Measurements from ENCODE around the gene TBC1D9. TPM values are rescaled to one million over a fixed set of nuclear protein-coding genes. Genes with fewer than 3 reads are reported as not detected.

Gene TBC1D9
- total RNA-seq, 1 experiment from 2014 or later: 21.7 TPM

GRCh38 chr4:140720387-140721304 lies 35.5 kb downstream of the TBC1D9 start:
- H3K4me3 ChIP-seq (ENCODE audit: low read depth in 2 of 2, low read length in 2 of 2): no peak overlapping the region
- intact Hi-C loops (cut with micrococcal nuclease; ENCODE audit: unreplicated experiment) (no loop called here), in situ Hi-C loops (cut with HindIII; ENCODE audit: low pct_unique_long_range_greater_than_20kb, low sequenced_read_pairs) (no loop called here)
- CTCF ChIA-PET: no interaction called here
- H3K4me1 ChIP-seq (ENCODE audit: control insufficient read depth, insufficient read depth, low read length): peaks cover 46% of the 10 kb centered on the region
- no peaks in the 10 kb centered on the region; the same call in 1 of the 2 replicates for H3K36me3 ChIP-seq (ENCODE audit: control insufficient read depth, insufficient read depth, low read length)
- TF ChIP-seq REST (IDR thresholded peaks at IDR 0.05; ENCODE audit: insufficient read depth in 1 of 2, low read depth in 2 of 2, low read length in 1 of 2): no peak
- TF ChIP-seq SIN3A (IDR thresholded peaks at IDR 0.05; ENCODE audit: borderline replicate concordance, insufficient read depth, low read depth, low read length): no peak
- no peak for TF ChIP-seq POLR2AphosphoS5 (IDR thresholded peaks at IDR 0.05; ENCODE audit: low read depth, low read length)
- no peak for TF ChIP-seq TCF7L2 (IDR thresholded peaks at IDR 0.05; ENCODE audit: low read depth, low read length)
- no peak for TF ChIP-seq CTCF (IDR thresholded peaks at IDR 0.05)
- BruUV-seq (replicated peaks): no TSS peak
- no peaks in the 10 kb centered on the region for H3K9me3 ChIP-seq (ENCODE audit: control insufficient read depth, insufficient read depth, low read depth, low read length)
- H3K27ac ChIP-seq (ENCODE audit: low read length): peak overlapping the region; percentile 54; the same call in 1 of the 2 replicates
- no peaks in the 10 kb centered on the region for H3K27me3 ChIP-seq (ENCODE audit: control insufficient read depth, insufficient read depth, low read length)
- DNase-seq (ENCODE audit: low read depth, low spot score) (no peak), ATAC-seq (peak; percentile 49; the same call in 1 of the 2 replicates)
- POLR2A ChIA-PET: no interaction called here

DNA sequence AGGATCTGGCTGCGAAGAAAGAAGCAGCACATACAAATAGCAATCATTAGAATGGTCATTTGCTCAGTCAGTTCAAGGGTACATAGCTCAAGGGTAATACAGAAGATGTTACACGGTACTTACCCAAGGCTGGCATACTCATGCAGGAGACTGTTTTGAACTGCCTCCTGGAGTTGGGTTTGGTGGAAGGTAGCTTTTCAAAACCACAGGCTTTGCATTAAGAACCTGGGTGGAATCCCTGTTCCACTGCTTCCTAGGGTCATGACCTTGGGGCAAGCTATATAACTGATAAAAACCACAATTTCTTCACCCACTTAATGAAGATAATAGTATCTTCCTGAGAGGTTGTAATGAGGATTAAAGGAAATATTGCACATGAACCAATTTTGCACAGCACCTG lies 36.5 kb downstream of the TBC1D9 start:
- Histone ChIP-seq H3K27me3 (ENCODE audit: control insufficient read depth, insufficient read depth, low read length) (no peaks in the 10 kb centered on the region), H3K4me3 (ENCODE audit: low read depth in 2 of 2, low read length in 2 of 2) (no peak overlapping the region), H3K36me3 (ENCODE audit: control insufficient read depth, insufficient read depth, low read length) (no peaks in the 10 kb centered on the region), H3K9me3 (ENCODE audit: control insufficient read depth, insufficient read depth, low read depth, low read length) (no peaks in the 10 kb centered on the region), H3K4me1 (ENCODE audit: control insufficient read depth, insufficient read depth, low read length) (peaks cover 36% of the 10 kb centered on the region), H3K27ac (ENCODE audit: low read length) (no peak overlapping the region; the same call in 1 of the 2 replicates)
- no peak for ATAC-seq
- no peak for DNase-seq (ENCODE audit: low read depth, low spot score)
- intact Hi-C loops (cut with micrococcal nuclease; ENCODE audit: unreplicated experiment): no loop called here
- BruUV-seq (replicated peaks): no TSS peak
- no peak for TF ChIP-seq POLR2AphosphoS5 (IDR thresholded peaks at IDR 0.05; ENCODE audit: low read depth, low read length)
- no peak for TF ChIP-seq CTCF (IDR thresholded peaks at IDR 0.05)
- no peak for TF ChIP-seq REST (IDR thresholded peaks at IDR 0.05; ENCODE audit: insufficient read depth in 1 of 2, low read depth in 2 of 2, low read length in 1 of 2)
- no peak for TF ChIP-seq TCF7L2 (IDR thresholded peaks at IDR 0.05; ENCODE audit: low read depth, low read length)
- TF ChIP-seq SIN3A (IDR thresholded peaks at IDR 0.05; ENCODE audit: borderline replicate concordance, insufficient read depth, low read depth, low read length): no peak
- ChIA-PET CTCF (no interaction called here), POLR2A (no interaction called here)
- in situ Hi-C loops (cut with HindIII; ENCODE audit: low pct_unique_long_range_greater_than_20kb, low sequenced_read_pairs): no loop called here
